Left lobe of liver (tissue), 2 donors: ENCODE measurements around the gene TRIM36. TPM values are rescaled to one million over a fixed set of nuclear protein-coding genes. Genes with fewer than 3 reads are reported as not detected.

Source experiments
- ATAC-seq: fragments of 200-7000 bp; cut with Tn5 transposase; one replicate; pipeline ENCODE4 v1.9.1; 2020; ENCODE audit warnings: mild to moderate bottlenecking, moderate library complexity
- DNase-seq: peaks from one replicate; pipeline ENCODE4 v3.0.0-alpha.2; 2020; ENCODE audit warnings: low spot score
- total RNA-seq: library from RNA; stranded (reverse); gene quantifications from one replicate; pipeline ENCODE4 v1.2.1, GENCODE V29; 2021
- donor health status: DM: no; HTN: no; CAD: no; lungs with moderate emphysema.
- donor health status: DM: no; HTN: yes; CAD: no.

The TRIM36 gene
- total RNA-seq, 1 donor from 2014 or later: 0.73 TPM

DNA sequence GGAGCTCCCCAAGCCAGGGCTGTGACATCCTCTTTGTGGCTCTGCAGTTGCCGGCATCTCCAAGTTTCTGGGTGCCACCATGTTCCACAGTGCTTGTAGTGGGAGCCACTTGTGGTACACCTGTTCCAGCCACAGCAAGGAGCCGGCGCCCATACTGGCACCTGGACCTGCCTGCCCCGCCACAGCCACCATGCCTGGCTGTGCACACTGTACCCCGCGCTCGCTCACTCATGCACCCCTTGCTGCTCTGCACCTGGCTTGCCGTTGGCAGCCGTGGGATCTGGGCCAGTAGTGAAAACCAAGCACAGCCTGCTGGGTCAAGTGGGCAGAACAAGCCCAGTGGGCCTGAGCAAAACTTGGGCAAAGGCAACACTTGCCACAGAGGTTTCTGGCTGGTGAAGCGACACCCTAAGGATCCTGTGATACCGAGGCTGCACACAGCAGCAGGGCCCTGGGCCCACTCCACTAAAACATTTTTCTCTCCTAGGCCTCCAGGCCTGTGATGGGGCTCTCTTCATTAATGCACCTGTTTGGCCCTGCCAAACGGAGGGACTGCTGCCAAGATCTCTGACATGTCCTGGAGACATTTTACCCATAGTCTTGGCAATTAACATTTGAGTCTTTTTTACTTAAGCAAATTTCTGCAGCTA lies 2.8 kb downstream of the TRIM36 start:
- no peak for ATAC-seq
- no peak for DNase-seq

DNA sequence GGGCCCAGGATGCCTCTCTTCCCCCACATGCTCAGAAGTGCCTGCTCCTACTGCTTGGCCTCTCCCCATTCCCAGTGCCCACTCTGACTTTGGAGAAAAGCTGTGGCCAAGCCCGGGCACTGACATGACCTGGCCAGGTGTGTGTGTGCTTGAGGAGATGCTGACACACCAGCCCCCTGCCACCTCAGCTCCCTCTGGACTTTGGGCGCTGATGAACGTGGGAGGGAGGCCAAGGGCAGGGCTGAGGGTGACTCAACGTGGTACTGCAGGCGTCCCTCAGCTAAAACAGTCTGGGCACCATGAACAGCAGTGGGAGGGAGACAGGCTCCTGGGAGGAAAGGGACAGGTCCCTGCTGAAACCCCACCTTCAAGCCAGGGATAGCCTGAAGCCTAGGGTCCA lies 3.9 kb downstream of the TRIM36 start:
- DNase-seq (no peak), ATAC-seq (no peak)

DNA sequence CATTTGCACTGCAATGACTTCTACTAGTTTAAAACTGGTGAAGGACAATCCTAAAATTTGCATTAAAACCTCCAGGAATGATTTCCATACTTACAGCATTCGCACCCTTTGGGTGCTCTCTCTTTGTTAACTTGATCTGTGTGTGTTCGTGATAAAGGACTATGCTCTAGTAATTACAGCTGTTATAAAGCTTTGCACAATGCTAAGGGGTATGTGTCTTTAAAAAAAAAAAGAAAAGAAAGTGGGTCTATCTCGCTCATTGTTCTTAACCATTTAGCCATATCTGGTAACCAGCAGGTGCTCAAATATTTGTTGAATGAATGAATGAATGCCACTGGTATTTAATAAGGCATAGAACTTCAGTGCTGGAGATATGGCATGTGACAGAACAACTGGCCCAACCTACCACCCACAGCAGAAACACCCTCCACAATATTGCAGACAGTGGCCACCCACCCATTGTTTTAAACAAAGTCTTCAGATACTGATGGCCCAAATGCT lies 8.7 kb downstream of the TRIM36 start:
- ATAC-seq: no peak
- DNase-seq: no peak

DNA sequence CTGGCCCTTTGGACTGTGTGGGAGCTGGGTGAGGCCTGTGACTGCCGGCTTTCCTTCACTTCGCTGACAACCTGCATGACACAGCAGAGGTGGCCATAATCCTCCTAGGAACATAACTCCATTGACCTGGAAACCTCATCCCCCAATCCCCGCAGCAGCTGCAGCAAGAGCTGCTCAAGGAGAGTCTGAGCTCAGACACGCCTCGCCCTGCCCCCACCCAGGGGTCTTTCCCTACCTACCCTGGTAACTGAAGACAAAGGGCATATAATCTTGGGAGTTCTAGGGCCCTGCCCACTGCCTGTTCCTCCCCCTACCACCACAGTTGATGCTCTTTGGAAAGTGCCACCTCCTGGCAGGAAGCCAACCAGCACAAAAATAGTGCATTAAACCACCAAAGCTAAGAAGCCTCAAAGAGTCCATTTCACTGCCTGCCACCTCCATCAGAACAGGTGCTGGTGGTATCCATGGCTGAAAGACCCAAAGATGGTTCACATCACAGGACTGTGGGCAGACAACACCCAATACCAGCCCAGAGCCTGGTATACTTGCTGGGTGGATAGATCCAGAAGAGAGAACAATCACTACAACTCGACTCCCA lies 18.4 kb downstream of the TRIM36 start:
- ATAC-seq (no peak), DNase-seq (no peak)

DNA sequence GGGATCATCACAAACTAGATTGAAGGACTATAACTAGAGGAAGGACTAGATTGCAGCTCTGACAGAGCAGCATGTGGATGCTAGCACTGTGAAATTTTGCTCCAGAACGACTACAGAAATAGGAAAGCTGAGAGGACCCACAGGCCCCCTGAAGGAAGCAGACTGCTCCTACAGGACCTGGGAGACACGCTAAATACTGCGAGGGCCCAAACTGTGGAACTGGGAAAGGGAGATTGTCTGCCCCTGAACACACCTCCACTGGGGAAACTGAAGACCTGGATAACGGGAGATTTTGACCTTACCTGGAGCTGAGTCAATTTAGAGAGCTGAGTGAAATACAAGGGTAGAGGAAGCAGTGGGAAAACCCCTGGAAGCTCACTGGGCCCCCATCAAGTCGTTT lies 19.2 kb downstream of the TRIM36 start:
- ATAC-seq: no peak
- DNase-seq: no peak

DNA sequence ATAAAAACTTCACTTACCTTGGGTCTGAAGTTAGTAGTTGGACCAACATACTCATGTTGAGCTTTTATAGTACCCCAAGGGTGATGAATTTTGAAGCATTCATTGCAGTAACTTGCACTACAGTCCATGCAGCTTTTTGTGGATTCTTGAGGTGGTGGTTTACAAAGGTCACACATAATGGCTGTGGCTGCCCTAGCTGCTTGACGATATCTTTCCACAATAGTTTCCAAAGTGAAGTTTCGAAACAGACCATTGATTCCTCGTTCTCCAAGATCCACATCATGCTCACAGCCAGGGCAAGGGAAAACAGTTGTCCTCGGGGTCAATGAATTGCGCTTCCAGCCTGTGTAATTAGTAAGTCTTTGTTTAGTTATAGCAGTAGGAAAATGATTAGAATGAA lies 22.7 kb downstream of the TRIM36 start:
- ATAC-seq: peak; percentile 26

DNA sequence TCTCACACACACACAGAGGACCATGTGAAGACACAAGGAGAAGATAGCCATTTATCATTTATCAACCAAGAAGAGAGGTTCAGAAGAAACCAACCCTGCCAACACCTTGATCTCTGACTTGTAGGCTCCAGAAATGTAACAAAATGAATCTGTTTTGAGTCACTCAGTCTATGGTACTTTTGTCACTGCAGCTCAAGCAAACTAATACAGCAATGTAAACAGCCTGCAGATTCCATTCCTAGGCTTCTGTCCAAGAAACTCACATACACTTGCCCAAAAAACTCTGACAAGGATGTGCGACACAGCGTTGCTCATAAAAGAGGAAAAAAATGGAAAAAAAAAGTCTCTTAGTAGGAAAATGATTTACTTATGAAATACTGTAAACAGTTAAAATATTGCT lies 33.4 kb downstream of the TRIM36 start:
- DNase-seq: no peak
- no peak for ATAC-seq

More for the DNA sequence above, 22.7 kb downstream of the TRIM36 start:
- DNase-seq: no peak

DNA sequence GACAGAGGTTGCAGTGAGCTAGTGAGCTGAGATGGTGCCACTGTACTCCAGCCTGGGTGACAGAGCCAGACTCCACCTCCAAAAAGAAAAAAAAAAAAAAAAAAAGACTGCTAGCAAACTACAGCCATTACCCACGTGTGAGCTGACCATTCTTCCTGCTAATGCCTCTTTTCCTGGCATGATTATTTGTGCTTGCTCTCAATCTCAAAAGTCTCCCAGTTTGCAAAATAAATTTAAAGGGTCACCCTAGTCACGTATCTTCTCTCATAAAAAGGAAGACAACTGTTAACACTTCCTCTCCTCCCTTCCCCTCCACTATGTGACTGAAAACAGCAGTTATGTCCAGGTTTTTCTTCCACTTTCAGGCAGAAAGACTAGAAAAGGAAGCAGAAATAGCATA lies 37.2 kb downstream of the TRIM36 start:
- DNase-seq (no peak), ATAC-seq (peak; percentile 33)

DNA sequence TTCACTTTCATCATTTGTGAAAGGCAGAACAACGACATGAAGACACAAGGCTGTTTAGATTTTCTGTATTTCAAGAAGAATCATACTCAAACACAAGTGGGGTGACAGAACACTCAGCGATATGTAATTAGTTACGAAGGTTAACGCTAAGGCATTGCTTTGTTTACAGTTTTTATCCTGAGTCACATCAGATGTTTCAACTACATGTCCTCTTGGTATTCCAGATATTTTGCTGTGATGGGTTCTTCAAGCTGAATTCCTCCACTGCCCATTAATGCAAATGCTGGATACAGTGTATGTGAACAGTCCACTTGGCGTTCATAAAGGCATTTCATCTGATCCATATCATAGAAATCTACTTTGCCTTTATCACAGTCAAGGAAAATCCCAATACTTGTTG lies 43.4 kb downstream of the TRIM36 start:
- no peak for DNase-seq
- ATAC-seq: no peak

DNA sequence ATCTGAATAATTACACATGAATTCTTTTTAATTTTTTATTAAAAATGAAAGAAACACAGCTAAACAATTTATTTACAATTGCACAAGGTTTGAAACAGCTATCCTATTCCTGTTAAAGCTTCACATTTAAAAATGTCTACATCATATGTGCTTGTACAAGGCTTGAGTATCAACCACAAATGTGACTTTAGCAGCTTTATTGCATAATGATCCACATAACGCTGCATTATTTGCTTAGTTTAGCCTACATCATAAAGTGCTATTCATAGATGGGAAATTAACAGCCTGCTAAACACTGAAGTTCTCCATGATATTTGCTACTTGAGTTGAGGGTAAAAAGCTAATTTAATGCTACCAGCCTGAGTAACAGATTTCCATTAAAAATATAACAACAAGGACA lies 45.0 kb downstream of the TRIM36 start:
- no peak for DNase-seq
- ATAC-seq: no peak

DNA sequence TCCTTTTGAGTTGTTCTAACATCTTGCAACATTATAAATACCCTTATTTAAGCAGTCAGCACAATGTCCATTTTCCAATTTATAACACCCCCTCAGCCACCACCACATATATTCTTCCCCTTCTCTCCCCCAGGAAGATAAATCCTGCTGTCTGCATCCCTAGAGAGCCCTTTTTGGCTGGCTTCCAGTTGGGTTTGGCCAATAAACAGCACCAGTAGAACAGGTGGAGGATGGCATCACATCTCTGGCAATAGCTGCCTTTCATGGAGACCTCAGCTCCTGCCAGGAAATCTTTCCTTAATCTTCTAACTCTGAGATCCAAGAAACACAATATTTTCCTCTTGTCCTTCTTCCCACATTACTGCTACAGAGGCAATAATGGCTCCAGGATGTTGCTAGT lies 53.7 kb downstream of the TRIM36 start:
- DNase-seq (no peak), ATAC-seq (no peak)

DNA sequence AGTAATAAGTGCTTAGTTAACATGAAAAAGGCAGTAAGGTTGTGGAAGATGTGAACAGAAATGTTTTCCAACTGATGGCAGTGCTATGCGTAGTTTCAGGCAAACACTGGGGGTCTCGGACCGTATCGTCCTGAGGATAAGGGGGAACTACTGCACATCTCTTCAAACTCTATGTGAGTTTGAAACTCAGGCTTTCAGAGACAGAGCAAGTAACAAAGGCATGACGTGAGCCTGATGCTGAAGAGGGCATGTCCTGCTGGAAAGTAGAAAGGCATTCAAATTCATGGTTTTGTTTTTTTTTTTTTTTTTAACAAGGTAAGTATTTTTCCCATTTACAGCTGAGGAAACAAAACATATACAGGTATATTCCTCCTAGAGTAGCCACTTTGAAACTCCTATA lies 59.9 kb downstream of the TRIM36 start:
- no peak for DNase-seq
- ATAC-seq: no peak

DNA sequence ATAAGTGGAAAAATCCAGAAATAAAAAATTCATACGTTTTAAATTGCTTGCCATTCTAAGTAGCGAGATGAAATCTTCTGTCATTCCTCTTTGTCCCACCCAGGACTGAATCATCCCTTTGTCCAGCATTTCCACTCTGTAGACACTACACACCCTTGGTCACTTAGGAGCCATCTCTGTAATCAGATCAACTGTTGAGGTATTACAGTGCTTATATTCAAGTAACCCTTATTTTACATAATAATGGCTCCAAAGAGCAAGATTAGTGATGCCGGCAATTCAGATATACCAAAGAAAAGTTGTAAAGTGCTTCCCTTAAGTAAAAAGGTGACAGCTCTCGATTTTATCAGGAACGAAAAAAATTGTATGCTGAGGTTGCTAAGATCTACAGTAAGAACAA lies 60.4 kb downstream of the TRIM36 start:
- no peak for ATAC-seq
- DNase-seq: no peak

DNA sequence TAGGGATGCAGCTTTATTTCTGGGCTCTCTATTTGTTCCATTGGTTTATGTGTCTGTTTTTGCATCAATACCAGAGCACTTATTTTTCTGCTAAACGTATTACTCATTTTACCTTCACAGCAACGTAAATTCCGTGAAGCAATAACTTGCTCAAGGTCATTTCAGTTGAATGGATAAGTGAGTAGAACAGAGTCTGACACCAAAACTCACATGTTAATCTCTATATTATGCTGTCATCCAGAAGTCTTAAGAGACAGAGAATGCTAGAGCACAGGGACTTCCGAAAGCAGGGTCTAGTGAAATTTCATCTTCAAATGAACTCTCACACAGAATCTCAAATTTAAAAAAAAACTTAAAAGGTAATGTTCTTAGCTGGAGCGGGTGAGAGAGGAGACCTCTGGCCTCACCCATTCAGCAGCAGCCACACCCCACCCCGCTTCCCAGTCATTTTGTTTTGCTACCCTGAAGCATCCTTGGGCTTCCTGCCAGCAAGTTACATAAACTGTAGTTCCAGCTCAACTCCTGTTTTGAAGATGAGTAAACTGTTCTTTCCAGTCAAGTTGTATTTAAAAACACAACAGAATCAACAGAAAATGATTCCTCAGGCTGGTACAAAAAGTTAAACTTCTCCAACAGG lies 69.3 kb downstream of the TRIM36 start:
- ATAC-seq: no peak
- DNase-seq: no peak

DNA sequence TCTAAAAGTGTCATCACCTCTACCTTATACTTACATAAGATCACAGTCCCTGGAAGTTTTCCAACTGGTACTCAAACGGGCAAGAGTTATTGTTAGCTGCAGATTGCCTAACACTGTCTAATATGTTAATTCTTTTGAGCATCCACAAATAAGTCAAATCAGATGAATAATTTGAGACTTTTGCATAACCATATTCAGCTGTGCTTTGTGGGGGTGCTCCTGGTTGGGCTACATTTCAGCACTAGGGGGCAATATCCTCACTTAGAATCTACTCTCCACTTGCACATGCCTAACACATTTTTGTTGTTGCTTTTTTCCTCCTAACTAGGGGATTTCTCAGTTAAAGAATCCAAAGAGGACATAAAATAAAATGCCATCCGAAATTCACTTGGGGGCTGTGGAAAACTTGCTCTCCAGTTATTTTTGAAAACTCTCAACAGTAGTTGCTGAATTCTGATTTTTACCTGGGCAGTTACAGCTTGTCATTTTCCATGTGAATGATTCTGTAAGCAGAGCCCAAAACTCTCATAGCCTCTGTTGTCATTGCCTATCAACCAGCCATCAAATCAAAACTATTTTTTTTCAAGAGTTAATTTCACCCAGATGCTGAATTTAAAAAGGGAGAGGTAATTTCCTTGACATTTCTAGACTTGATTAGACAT lies 71.5 kb downstream of the TRIM36 start:
- peak; percentile 93 for ATAC-seq
- DNase-seq: no peak

DNA sequence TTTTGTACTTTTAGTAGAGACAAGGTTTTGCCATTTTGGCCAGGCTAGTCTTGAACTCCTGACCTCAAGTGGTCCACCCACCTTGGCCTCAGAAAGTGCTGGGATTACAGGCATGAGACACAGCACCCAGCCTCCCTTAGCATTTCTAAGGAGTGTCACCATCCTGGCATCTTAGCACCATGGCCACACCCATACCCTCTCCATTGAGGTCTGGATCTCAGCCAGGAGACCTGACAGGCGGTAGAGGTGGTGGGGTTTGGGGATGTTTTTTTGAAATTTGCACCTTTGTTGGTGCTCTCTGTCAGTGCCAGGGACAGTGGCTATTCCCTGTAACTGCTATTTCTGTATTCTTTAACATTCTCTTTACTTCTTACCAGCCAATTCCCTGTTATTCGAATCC lies 72.5 kb downstream of the TRIM36 start:
- DNase-seq (no peak), ATAC-seq (no peak)

DNA sequence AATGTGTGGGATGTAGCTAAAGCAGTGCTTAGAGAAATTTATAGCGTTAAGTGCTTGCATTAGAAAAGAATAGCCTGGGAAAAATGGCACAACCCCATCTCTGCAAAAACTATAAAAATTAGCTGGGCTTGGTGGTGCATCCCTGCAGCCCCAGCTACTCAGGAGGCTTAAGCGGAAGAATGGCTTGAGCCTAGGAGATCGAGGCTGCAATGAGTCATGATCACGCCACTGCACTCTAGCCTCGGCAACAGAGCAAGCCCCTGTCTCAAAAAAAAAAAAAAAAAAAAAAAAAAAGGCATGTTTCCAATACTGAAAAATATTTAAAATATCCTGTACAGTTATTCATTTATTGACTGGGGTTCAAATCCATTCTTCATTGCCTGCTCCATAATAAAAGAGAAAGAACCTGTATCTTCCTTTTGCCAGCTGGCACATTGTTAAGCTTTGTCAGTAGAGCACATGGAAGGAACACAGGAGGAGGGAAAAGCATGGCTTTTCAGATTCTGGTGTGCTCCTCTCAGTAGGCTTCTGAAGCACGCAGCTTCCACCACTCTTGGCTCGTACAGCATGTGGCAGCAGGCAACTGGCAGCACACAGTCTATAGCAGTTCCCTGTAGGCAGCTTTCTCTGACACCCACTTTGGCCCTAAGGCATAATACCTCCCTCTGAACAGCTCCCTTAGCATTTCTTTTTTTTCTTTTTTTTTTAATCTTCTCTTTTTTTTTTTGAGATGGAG lies 73.5 kb downstream of the TRIM36 start:
- ATAC-seq (no peak), DNase-seq (no peak)

DNA sequence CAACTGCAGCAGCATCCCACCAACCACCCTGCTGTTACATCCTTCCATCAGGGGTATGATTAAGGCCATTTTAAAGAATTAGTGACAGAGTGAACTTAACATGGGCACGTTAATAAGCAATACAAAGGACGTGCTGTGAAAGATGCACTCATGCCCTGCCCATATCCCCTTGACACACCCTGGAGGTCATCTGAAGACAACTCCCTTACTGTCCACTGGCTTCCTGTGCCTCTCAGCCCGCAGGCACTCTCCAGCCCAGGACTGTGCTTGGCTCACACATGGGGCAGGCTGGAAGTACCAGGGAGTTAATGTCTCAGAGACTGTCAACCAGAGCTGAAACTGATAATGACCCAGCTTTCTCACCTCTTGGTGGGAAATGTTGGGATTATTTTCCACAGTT lies 81.8 kb downstream of the TRIM36 start:
- DNase-seq (no peak), ATAC-seq (no peak)

DNA sequence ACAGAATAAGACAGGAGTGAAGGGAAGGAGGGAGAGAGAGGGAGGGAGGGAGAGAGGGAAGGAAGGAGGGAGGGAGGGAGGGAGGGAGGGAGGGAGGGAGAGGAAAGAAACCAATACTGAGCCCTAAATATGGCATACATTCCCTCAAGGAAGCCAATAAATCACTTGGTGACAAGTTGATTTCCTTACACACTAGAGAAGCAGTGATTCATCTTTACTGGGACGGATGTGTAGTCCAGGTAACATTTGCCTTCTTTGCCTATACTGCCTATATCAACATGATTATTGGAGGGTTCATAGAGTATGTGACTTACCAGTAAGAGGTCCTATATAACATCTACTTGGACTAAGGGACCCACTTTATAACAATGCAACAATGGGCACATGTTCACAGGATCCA lies 83.2 kb downstream of the TRIM36 start:
- DNase-seq (no peak), ATAC-seq (no peak)

DNA sequence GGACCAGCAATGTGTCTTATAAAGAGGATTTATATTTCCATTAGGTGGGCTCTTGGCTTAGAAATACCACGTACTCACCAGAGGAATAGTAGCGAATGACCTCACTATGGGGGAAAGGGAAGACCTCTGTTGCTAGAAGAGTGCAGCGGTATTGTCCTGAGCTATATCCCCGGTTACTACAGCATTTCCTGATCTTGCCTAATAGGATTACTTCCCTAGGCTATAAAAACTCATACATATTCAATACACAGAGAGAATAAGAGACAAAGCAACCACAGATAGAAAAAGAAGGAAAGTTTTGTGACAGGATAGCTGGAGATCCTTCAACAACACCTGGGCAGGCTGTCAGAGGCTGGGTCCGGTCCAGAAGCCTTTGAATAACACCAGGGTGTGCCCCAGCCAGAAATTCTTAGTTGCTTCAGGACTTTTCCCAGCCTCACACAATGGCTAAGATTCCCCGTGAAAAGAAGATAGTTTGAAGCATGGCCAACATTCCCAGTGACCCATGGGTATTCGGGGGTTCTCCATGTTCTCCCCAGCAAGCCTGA lies 85.4 kb downstream of the TRIM36 start:
- DNase-seq: no peak
- ATAC-seq: no peak
